Transverse colon (tissue), 4 donors: ENCODE results near the gene VAV2. TPM values are rescaled to one million over a fixed set of nuclear protein-coding genes. Genes with fewer than 3 reads are reported as not detected.
A peak's percentile ranks its signal among the peaks of the same experiment; 100 is the strongest.

ENCODE experiments used
- DNase-seq: peaks from one replicate; pipeline ENCODE4 v3.0.0-alpha.2; 2019
- H3K27ac ChIP-seq, 4 donors: fragments of 200-600 bp; sonication (generic); 2 replicates each; pipeline ENCODE4 v1.5.1; 2016 to 2018; ENCODE audit warnings: inconsistent platforms in 4 of 4
- H3K27me3 ChIP-seq: fragments of 200-600 bp; sonication (generic); 2 replicates; pipeline ENCODE4 v1.5.1; 2017; ENCODE audit warnings: inconsistent platforms
- H3K36me3 ChIP-seq, 4 donors: fragments of 200-600 bp; sonication (generic); 2 replicates each; pipeline ENCODE4 v1.5.1; 2017 to 2019; ENCODE audit warnings: inconsistent platforms in 4 of 4
- H3K4me1 ChIP-seq, 4 donors: fragments of 200-600 bp; sonication (generic); 2 replicates each; pipeline ENCODE4 v1.5.1; 2017 to 2020; ENCODE audit warnings: inconsistent platforms in 4 of 4
- H3K4me3 ChIP-seq, 4 donors: fragments of 200-600 bp; sonication (generic); 1 replicate in 1 of 4; 2 replicates in 3 of 4; pipeline versions ENCODE4 v1.5.1 to v1.6.1; 2017 to 2019; ENCODE audit warnings: inconsistent platforms in 4 of 4
- H3K9me3 ChIP-seq, 2 donors: fragments of 200-600 bp; sonication (generic); 2 replicates each; pipeline ENCODE4 v1.5.1; 2017 to 2019; ENCODE audit warnings: inconsistent platforms in 2 of 2
- EP300 ChIP-seq: sonication (generic); formaldehyde crosslinking; IDR thresholded peaks from one replicate; pipeline ENCODE4 v1.6.1; 2017; ENCODE audit warnings: antibody characterized with exemption, low read depth
- POLR2A ChIP-seq: fragments of 450-650 bp; IDR thresholded peaks from one replicate; pipeline ENCODE4 v1.6.1; 2016; ENCODE audit warnings: antibody characterized with exemption, mild to moderate bottlenecking, moderate library complexity
- POLR2AphosphoS5 ChIP-seq, 3 donors: sonication (generic); formaldehyde crosslinking; IDR thresholded peaks; one replicate each; pipeline ENCODE4 v1.6.1; 2016; ENCODE audit warnings: antibody characterized with exemption in 3 of 3
- WGBS, 2 donors: methylation state at CpG; one replicate each; pipeline ENCODE4 v1.1.5; 2018; ENCODE audit warnings: low coverage in 1 of 2; 5-methylcytosine and 5-hydroxymethylcytosine counted together
- in situ Hi-C, 4 donors: fragments of 200-750 bp; cut with MboI; loops; one replicate each; pipeline versions ENCODE4 v1.15.0 to v1.15.1; 2017; ENCODE audit warnings: low sequenced_read_pairs in 3 of 4, low pct_ligation_motif_present in 1 of 4, low pct_unique_long_range_greater_than_20kb in 1 of 4
- intact Hi-C: fragments of 100-400 bp; cut with DNase I; formaldehyde crosslinking; loops from one replicate; pipeline ENCODE4 v1.15.1; 2023; ENCODE audit warnings: low total_unique reads
- total RNA-seq, 4 donors: library from RNA; depleted of rRNA; stranded (reverse); fragments of >200 nt; gene quantifications; one replicate each; pipeline ENCODE4 v1.1.0, GENCODE V29; 2016
- TF ChIP-seq, protein P1 (sequence below), 5 experiments: fragments of 200-600 bp in 3 of 5; fragments of 450-650 bp in 2 of 5; sonication (generic) in 3 of 5; IDR thresholded peaks; 1 replicate in 2 of 5; 2 replicates in 3 of 5; pipeline ENCODE4 v1.5.1; 2016 to 2017; ENCODE audit warnings: antibody characterized with exemption in 5 of 5, inconsistent platforms in 3 of 5, mild to moderate bottlenecking in 2 of 5, moderate library complexity in 1 of 5

Gene VAV2
- total RNA-seq, 4 donors from 2014 or later: 8.2 to 52.4 (median 24.5) TPM

DNA sequence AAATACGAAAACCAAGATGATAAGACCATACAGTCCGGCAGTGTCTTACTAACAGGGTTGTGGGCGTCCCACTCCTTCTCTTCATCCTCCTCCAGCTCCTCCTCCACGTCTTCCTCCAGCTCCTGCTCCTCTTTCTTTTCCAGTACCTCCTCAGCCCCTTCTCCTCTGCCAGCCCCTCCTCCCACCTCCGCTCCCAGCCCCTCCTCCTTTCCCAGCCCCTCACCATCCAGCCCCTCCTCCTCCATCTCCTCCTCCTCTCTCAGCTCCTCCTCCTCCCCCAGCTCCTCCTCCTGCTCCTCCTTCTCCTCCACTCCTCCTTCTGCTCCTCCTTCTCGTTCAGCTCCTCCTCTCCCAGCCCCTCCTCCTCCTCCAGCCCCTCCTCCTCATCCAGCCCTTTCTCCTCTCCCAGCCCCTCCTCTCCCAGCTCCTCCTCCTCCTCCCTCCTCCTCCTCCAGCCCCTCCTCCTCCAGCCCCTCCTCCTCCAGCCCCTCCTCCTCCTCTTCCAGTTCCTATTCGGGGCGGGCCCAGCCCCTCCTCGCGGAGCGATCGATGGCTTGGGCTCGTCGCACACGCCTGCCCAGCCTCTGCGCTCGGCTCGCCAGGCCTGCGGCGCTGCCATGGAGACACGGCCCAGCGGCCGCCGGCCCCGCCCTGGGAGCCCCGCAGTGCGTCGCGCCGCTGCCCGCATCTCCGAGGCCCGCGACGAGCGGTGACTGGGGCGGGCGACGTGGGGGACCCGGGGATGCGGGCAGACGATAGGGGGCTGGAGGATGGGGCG is 32.9 kb upstream of the VAV2 start, which contains the start of gene BRD3OS:
BRD3OS (plus strand) TSS at position 654 of the 778 bp plus-strand sequence. CDS start 1,267 bp downstream, outside the sequence.
- intact Hi-C loops: no loop called here
- DNase-seq: peak; percentile 97
- Histone ChIP-seq H3K36me3 (no peaks in the 10 kb centered on the region), H3K27me3 (no peaks in the 10 kb centered on the region), H3K4me3 (peak within 1 kb of the TSS; percentile 91 to 98 (median 94)), H3K9me3 (no peaks in the 10 kb centered on the region), H3K27ac (peak within 1 kb of the TSS; percentile 78 to 89 (median 85)), H3K4me1 (peaks cover 0 to 17% (median 11%) of the 10 kb centered on the region in 4 donors)
- in situ Hi-C loops: no loop called here
- peak in 1 of 3 donors; percentile 11 for TF ChIP-seq POLR2AphosphoS5 (IDR thresholded peaks at IDR 0.05)
- TF ChIP-seq POLR2A: no peak
- WGBS, 2 donors: 2 to 8% methylated on average over 5 to 31 of the region's 43 CpGs

DNA sequence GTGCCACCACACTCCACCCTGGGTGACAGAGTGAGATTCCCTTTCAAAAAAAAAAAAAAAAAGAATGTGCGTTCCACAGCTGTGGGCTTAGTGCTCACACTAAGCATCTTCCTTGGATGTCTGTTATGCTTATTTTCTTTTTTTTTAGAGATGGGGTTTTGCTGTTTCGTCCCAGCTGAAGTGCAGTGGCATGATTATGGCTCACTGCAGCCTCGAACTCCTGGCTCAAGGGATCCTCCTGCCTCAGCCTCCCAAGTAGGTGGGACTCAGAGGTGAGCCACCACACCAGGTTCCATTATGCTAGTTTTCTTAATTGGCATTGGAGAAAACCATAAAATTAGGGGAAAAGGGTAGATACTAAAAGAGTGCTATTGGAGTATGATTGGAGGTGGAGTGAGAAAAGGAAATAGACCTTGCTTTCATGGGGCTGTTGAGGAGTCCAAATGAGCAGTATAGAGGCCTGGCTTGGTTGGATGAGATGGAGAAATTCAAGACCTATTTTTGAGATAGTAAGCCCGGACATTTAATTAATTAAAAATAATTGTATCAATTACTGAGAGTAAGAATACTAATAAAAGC is 32.2 kb upstream of the VAV2 start:
- H3K27ac ChIP-seq: peak overlapping the region; percentile 52 to 89 (median 82)
- intact Hi-C loops: no loop called here
- in situ Hi-C loops: no loop called here

DNA sequence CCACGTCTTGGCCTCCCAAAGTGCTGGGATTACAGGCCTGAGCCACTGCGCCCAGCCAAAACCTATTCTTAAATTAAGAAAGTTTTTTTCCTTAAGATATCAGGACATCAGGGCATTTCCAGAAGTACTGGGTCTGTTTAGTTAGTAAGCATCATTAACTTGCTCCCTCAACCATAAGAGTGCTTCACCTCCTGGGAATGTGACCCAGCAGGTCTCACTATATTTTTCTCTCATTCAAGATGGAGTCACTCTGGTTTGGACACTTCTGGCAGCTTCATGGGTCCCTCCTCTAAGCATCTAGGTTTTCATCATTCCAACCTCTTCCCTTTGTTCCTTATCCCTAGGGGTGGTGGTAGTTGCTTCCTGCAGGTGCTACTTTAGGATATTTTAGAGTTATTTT is 22.8 kb upstream of the VAV2 start:
- TF ChIP-seq, protein P1, sequence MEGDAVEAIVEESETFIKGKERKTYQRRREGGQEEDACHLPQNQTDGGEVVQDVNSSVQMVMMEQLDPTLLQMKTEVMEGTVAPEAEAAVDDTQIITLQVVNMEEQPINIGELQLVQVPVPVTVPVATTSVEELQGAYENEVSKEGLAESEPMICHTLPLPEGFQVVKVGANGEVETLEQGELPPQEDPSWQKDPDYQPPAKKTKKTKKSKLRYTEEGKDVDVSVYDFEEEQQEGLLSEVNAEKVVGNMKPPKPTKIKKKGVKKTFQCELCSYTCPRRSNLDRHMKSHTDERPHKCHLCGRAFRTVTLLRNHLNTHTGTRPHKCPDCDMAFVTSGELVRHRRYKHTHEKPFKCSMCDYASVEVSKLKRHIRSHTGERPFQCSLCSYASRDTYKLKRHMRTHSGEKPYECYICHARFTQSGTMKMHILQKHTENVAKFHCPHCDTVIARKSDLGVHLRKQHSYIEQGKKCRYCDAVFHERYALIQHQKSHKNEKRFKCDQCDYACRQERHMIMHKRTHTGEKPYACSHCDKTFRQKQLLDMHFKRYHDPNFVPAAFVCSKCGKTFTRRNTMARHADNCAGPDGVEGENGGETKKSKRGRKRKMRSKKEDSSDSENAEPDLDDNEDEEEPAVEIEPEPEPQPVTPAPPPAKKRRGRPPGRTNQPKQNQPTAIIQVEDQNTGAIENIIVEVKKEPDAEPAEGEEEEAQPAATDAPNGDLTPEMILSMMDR (IDR thresholded peaks at IDR 0.05): no peak
- TF ChIP-seq EP300: no peak
- WGBS, 2 donors: 96 to 100% methylated on average over 2 of the region's 2 CpGs
- Histone ChIP-seq H3K36me3 (no peaks in the 10 kb centered on the region), H3K27ac (no peak overlapping the region), H3K9me3 (peaks cover 0 to 4% of the 10 kb centered on the region in 2 donors), H3K27me3 (no peaks in the 10 kb centered on the region), H3K4me1 (no peaks in the 10 kb centered on the region), H3K4me3 (no peak overlapping the region)
- no peak for DNase-seq
- intact Hi-C loops (no loop called here), in situ Hi-C loops (no loop called here)

More for the DNA sequence above, 32.2 kb upstream of the VAV2 start:
- no peaks in the 10 kb centered on the region for H3K27me3 ChIP-seq
- peak overlapping the region in 1 of 4 donors; percentile 36 for H3K4me3 ChIP-seq
- 60 to 63% methylated on average over 3 to 4 of the region's 4 CpGs for WGBS, 2 donors
- H3K9me3 ChIP-seq: no peaks in the 10 kb centered on the region
- DNase-seq: no peak
- H3K4me1 ChIP-seq: peaks cover 0 to 17% (median 11%) of the 10 kb centered on the region in 4 donors
- TF ChIP-seq, protein P1 (IDR thresholded peaks at IDR 0.05): no peak
- TF ChIP-seq POLR2AphosphoS5 (IDR thresholded peaks at IDR 0.05) (no peak), POLR2A (no peak), EP300 (no peak)
- no peaks in the 10 kb centered on the region for H3K36me3 ChIP-seq

- H3K27ac ChIP-seq: no peak overlapping the region
- H3K36me3 ChIP-seq: no peaks in the 10 kb centered on the region
- in situ Hi-C loops (no loop called here), intact Hi-C loops (no loop called here)
- H3K4me1 ChIP-seq: no peaks in the 10 kb centered on the region
- no peak overlapping the region for H3K4me3 ChIP-seq
- H3K27me3 ChIP-seq: no peaks in the 10 kb centered on the region
- no peak for TF ChIP-seq EP300
- no peak for TF ChIP-seq POLR2A
- TF ChIP-seq, protein P1 (IDR thresholded peaks at IDR 0.05): no peak
- no peak for TF ChIP-seq POLR2AphosphoS5 (IDR thresholded peaks at IDR 0.05)
- no peak for DNase-seq
- peaks cover 0 to 4% of the 10 kb centered on the region in 2 donors for H3K9me3 ChIP-seq
- WGBS, 2 donors: 83 to 84% methylated on average over 4 to 6 of the region's 6 CpGs
Measured at GRCh38 chr9:134011401-134011800, 19.3 kb upstream of the VAV2 start.
